Hematopoietic multipotent progenitor cell treated with erythropoietin and hydrocortisone succinate and interleukin-3 and kit ligand, for 4 days (in vitro differentiated cells): ENCODE measurements around the gene TVP23B.
"Not testable (repeated sequence)": the region's sequence is repeated elsewhere in the genome, so short reads cannot be mapped to it uniquely, and the experiment has no call there.

Experiments
- DNase-seq: peaks from one replicate; pipeline ENCODE4 v3.0.0-alpha.2; 2015

Gene TVP23B

DNA sequence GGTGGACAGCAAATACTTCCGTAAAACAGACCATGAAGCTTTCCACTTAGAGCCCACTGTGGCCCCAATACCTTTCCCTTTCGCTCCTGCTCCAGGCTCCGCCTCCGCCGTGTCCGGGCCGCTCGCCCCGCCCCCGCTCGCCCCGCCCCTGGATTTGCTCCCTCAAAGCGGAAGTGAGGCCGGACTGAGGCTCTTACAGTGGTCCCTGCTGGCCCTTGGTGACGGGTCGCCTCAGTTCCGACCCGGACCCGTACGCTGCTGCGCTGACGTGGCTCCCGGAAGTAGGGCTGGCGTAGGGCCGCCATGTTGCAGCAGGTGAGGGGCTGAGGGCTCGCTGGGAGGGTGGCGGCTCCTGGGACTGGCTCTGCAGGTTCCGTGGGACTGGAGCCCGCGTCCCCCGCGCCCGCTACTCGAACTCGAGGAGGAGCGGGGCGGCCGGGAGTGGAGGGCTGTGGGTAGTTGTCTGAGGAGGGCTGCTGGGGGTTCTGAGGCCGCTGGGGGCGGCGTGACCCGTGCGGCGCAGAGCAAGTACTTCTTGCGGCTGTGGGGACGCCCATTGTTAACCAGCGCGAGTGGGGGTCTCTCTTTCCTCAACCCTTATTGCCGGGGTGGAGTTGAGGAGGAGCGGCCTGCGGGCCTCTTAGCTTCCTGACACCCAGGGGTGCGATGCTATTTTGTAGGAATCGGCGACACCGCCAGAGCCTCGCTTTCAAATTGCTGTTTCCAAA is at the start of gene TVP23B:
TVP23B (plus strand) TSS at position 193 of the 728 bp plus-strand sequence; CDS start at position 304, 111 bp downstream.
- peak; percentile 99 for DNase-seq

DNA sequence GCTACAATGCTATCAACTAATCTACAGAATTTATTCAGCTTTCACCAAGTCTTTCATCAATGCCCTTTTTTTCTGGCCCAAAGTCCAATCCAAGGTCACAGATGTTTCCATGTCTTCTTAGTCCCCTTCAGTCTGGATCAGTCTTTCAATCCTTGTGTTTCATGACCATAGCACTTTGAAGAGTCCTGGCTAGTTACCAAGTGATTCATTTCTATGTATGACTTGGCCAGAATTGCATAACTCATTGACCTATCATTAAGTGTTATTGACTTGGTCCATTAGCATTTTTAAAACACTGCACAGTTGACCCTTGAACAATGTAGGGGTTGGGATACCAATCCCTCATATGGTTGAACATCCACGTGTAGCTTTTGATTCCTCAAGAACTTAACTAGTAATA is 48.5 kb upstream of the TVP23B start:
- not testable (repeated sequence) for DNase-seq

DNA sequence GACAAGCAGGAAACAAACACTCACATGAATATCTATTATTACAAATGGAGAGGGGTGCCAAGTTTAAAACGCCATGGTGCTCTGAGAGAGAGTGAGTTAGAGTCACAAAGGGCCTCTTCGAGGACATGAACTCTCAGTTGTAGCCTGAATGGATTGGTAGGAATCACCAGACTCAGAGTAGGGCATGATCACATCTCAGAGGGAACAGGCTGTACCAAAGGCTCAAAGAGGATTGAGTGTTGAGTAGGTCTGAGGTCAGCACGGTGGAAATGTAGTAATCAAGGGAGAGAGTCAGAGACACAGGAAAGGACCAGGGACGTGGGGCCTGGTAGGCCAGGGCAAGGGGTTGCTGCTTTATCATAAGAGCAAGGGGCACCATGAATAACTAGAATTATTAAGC is 47.6 kb upstream of the TVP23B start:
- not testable (repeated sequence) for DNase-seq

DNA sequence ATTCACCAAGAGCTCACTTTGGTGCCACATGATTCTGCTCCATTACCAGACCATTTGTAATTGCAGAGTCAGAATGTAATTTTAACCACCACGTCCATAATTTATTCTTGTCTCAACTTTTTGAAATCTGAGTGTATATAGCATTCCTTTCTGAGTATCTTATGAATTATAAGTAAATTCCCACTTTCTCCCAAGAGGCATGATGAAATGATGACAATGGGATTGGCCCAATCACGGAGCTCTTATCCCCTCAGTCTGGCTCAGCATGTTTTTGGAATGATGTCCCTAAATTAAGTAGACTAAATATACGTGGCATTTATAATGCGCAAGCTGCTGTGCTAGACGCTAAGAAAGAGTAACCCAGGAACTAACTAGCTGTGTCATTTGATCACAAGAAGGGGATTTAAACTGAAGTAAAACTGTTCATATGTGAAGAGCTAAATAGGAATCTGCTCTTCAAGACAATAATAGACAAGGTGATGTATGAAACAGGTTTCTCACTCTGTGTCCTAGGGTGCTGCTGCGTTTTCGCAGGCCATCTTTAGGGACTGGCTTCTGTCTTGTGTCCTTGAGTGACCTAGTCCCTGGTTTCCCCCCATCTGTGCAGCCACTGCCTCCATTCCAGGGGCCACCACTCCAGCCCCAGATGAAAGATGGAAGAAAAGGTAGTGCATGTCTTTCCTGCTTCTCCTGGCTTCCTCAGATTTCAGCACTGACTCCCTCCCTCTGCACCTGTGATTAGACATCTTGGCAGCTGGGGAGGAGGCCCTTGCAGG is 41.2 kb upstream of the TVP23B start:
- not testable (repeated sequence) for DNase-seq

DNA sequence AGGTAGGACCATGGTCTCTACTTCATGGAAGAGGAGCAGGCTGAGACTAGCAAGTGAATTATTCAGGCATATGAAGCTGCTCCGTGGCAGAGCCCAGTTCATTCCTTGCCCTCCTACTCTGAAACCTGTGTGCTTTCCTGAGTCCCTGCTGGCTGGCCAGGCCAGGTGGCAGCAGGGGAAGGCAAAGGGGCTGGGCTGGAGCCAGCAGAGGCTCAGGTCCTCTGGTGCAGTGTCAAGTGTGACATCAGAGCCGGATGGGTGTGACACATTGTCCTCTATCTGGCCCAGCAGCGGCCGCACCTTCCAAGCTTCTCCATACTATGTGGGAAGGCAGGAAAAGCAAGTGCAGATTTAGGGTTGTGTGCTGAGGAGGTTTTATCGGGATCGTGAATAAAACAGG is 39.8 kb upstream of the TVP23B start:
- not testable (repeated sequence) for DNase-seq

DNA sequence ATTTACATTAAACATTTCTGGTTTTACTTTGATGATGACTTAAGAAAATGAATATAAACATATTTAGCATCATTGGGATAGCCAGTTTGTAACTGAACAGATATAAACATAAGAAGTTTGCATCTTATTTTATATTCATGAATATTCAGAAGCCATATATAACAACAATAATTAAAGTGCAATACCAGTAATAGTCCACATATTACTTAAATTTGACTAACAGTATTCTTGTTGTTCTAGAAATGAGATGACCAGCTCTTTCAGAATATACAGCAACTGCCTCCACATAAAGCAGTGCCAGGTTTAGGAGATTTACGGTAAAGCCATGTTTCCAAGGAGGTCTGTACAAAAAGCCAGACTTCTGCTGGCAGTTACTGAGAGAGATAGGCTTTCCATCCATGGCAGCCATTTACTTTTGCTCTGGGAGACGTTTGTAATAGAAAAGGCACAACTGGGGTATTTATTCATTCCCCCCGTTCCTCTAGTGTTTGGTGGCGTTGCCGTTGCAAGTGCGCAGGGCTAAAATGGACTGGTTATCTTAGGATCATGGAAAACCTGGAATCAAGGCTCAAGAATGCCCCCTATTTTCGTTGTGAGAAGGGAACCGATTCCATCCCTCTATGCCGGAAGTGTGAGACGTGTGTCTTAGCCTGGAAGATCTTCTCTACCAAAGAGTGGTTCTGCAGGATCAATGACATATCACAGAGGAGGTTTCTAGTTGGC is 37.1 kb upstream of the TVP23B start, which contains the start of gene FBXW10:
FBXW10 (plus strand) TSS at position 356 of the 723 bp plus-strand sequence; CDS start at position 547, 191 bp downstream.
- not testable (repeated sequence) for DNase-seq

DNA sequence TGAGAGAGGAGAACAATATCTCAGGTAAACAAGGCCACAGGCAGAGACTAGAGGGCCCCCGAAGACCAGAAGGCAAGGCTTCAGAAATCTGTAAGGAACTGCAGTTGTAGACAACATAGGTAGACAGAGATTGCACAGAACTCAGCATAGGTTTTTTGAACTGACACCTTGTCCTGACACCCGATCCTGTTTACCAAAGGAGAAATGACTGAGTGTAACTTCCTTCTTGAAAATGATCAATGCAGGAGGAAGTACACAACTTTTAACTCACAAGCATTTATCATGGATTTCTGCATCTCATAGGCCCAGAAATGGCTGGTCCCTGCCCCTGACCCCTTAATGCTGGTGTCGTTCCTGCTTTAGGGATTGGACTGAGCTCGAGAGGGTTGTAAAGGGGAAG is 36.3 kb upstream of the TVP23B start:
- not testable (repeated sequence) for DNase-seq

DNA sequence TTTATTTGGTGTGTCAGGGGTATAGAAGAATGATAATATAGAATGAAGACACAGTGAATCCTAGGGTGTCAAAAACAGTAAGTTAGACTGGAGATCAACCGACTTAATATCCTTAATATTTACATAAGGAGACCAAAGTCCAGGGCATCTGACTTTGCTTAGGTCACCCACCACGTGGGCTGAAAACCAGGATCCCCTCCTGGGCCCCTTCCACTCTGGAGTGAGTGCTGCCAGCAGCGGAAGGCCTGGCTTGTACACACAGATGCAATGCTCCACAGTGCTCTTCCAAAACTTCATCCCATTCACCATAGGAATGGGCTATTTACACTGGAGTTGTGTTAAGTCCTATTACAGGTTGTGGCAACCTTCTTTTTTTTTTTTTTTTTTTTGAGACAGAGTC is 34.4 kb upstream of the TVP23B start:
- DNase-seq: not testable (repeated sequence)

DNA sequence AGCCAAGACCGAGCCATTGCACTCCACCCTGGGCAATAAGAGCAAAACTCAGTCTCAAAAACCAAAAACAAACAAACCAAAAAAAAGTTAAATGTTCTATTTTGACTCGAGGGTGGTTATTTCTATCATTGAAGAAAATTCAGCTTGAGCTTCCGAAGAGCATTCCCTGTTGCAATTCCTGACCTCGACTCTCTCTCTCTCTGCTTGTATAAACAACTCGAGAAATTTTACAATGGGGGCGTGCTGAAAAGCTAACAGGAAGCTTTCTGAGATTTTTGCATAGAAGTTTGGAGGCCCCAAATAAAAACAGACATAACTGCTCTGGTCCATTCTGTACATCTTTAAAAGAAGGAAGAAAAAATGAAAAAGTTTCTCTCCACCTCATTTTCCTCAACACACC is 33.5 kb upstream of the TVP23B start:
- DNase-seq: not testable (repeated sequence)

DNA sequence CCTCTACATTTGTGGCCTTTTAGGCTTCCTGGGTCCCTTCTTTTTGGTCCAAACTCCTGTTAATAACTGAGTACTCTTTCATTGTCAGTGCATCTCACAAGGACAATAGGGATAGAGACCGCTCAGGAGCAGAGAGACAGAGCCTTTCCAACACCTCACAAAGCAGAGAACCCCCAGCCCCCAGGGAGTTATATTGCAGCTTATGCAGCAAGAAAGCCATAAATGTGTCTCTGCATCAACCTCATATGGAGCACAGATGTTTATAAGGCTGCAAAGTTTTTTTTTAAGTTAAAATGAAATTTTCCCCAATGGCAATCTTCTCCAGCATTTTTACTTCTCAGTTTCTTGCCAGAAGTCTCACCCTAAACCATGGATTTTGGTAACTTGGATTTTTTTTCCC is 30.7 kb upstream of the TVP23B start:
- not testable (repeated sequence) for DNase-seq

DNA sequence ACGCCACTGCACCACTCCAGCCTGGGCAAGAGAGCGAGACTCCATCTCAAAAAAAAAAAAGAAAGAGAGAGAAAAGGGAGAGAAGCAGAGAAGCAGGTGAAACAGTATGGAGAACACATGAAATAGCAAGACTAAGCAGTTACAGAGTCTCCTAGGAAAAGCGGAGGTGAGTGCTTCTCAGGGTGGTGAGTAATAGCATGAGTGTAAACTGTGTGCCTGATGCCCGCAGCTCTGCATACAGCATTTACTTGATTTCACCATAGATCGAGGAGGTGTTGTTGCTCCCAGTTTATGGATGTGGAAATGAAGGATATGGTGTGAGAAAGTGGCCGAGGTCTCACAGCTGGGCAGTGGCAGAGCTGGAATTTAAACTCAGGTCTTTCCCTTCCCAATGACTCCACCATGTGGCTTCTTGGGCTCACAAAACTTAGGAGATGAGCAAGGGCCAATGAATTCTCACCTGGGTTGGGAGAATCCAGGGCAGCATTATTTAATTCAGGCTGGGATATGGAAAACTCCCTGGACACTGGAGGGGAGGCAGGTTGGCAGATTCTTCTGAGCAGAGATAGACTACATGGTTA is 27.1 kb upstream of the TVP23B start:
- not testable (repeated sequence) for DNase-seq

DNA sequence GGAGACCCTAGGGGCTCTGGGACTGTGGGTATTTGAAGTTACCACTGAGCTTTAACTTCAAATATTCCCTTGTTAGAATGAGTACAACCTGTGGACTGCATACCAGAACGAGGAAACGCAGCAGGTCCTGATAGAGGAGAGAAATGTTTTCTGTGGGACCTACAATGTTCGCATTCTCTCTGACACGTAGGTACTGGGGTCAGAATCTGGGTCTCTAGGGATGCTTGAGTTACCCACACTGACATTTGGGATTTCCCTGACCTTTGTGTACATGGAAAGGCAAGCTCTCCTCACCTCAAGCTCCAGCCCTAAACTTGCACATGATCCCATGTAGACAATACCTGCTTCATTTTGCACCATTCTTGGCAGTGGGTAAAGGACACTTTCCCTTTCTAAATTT is 25.0 kb upstream of the TVP23B start:
- DNase-seq: not testable (repeated sequence)

DNA sequence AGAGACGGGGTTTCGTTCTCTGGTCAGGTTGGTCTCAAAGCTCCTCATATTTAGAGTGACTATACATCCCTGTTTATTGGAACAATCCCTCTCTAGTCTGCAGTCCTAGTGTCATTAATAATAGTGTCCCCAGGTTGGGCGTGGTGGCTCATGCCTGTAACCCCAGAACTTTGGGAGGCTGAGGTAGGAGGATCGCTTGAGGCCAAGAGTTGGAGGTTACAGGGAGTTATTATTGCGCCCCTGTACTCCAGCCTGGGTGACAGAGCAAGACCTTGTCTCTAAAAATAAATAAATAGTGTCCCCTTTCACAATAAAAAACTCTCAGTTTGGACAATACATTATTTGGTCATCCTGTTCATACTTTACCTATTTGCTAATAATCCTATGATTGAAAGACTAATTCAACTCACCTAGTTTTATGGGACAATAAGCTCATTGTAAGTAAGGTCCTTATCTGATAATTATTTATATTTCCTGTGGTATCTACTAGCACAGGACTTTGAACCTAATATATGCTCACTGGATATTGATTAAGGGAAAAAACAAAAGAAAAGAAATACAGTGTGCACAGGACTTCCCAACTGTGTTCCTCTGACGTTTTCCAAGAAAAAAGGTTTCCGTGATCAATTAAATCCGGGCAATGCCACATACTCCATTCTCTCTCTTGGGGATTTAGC is 23.5 kb upstream of the TVP23B start:
- not testable (repeated sequence) for DNase-seq

DNA sequence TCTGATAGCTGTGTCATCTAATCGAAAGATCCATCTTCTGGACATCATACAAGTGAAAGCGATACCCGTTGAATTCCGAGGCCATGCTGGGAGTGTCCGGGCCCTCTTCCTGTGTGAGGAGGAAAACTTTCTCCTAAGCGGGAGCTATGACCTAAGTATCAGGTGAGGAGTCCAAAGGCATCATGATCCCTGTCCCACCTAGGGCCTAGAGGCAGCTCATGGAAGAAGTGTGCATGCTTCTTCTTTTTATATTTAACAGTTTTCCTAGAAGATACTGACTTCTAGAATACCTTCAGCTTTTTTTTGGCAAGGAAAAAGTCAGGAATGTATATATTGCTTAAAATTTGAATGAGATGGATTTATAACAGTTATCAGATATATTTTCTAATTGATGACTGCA is 22.6 kb upstream of the TVP23B start:
- not testable (repeated sequence) for DNase-seq

DNA sequence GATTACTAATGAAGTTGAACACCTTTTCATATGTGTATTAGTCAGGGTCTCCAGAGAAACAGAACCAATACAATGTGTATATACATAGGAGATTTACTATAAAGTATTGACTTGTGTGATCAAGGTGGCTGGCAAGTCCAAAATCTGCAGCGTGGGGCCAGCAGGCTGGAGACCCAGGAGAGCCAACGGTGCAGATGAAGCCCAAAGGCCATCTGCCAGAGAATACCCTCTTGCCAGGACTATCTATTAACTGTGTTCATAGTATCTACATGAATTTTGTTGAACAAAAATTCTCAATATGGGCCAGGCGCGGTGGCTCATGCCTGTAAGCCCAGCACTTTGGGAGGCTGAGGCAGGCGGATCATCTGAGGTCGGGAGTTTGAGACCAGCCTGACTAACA is 20.8 kb upstream of the TVP23B start:
- not testable (repeated sequence) for DNase-seq

DNA sequence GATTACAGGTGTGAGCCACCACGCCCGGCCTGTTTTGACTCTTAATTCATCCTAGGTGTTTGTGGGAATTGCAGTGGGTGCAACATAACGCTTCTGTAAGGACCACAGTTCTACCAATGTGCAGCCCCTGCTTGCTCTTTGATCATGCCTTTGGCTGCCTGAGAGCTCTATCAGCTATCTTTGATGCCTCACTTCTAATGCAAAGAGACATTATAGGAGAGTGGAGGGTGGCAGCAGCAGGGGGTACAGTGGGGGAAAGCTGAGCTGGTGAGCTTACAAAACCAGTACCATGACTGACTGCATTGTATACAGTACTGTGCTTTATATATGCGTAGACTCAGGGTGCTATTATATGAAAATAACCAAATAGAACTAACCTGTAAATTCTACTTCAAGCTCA is 10.4 kb upstream of the TVP23B start:
- not testable (repeated sequence) for DNase-seq

DNA sequence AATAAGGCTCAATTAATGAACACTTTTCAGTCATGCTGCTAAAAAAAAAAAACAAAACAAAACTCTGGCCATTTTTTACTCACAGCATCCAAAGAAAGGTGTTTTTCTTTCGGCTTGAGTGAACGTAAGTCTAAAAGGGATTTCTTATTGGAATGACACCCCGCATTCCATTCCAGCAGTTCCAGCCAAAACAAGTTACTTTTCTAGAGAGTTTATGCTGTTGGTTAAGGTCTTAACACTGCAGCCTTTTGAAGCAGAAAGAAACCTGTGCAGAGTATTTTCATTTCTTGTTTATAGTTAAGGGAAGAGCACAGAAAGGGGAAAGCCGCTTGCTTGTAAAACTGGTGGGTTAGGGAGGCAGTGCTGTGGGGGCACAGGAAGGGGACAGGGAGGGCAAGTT is 9.9 kb upstream of the TVP23B start:
- DNase-seq: not testable (repeated sequence)

DNA sequence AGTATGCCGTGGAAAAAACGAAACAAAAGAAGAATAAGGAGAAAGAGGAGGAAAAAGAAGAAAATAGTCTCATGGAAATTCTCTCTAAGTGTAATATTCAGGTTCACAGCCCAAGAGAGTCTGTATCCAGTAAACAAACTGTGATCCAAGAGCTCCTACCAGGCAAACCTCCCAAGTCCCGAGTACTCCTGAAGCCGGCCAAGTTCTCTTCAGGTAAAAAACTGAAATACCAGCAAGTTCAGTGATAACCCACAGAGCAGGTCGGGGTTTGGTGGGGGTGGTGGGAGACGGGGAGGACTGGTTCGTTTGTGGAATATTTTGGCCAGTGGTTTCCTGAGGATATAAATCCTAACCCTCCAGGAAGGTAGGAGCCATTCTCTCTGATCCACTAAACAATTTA is 8.5 kb upstream of the TVP23B start:
- DNase-seq: no peak

DNA sequence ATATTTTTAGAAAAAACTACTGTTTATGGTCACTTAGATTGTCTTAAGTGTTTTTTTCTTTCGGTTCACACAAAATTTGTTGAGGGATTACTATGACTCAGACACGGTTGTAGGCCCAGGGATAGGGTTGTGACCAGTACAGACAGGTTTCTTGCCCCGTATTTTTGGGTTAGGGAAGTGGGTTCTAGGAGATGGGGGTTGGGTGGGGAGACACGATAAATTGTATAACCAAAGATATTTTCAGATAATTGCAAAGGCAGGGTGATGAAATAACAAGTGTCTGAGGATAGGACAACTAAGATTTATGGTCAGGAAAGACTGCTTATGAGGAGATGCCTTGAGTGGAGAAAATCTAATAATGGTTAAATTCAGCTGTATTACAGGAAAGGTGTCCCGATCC is 822 bp downstream of the TVP23B start:
- not testable (repeated sequence) for DNase-seq

DNA sequence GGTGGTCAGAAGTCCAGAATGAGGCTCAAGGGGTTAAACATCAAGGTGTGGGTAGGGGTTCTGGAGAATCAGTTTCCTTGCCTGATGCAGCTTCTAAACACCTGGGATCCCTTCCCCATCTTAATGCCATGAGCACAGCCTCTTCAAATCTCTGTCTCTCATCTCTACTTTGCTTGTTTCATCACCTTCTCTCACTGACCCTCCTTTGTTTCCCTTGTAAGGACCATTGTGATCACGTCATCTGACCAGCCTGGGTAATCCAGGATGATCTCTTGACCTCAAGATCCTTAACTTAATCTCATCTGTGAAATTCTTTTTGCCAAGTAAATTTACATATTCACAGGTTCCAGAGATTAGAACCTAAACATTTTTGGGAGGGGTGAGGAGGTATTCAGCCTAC is 5.0 kb downstream of the TVP23B start:
- not testable (repeated sequence) for DNase-seq

DNA sequence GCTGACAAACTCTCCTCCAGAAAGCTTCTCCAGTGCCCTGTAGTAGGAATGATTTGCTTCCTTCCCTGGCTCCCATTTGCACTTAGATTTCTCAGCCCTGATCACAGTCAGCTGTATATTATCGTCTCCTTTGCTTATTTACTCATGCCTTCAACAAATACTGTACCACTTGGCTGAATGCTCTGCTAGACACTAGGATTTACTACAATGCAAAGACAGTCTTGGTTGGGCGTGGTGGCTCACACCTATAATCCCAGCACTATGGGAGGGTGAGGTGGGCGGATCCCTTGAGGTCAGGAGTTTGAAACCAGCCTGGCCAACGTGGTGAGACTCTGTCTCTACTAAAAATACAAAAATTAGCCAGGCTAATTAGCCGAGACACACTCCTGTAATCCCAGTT is 5.9 kb downstream of the TVP23B start:
- not testable (repeated sequence) for DNase-seq

DNA sequence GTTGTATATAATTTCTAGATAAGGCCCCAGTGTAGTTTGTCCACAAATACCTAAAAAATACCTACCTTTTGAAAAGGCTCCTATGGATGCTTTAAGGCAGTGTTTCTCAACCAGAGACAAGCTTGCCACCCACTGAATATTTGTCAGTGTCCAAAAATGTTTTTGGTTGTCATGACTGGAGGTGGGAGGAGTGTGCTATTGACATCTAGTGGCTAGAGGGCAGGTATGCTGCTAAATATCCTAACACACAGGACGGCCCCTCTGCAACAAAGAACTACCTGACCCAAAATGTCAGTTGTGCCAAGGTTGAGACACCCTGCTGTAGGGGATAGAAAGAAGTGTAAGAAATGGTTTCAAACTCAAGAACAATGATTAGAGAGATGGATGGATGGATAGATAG is 10.4 kb downstream of the TVP23B start:
- not testable (repeated sequence) for DNase-seq
